Epithelial cell of proximal tubule (primary cell): ENCODE data around the gene RFX5. TPM values are rescaled to one million over a fixed set of nuclear protein-coding genes. Genes with fewer than 3 reads are reported as not detected.

Experiments used
- DNase-seq: peaks from one replicate; pipeline ENCODE4 v3.0.0-alpha.2; 2011; ENCODE audit warnings: low read depth
- H3K4me3 ChIP-seq: 2 replicates; pipeline ENCODE4 v1.5.1; 2011; ENCODE audit warnings: low read depth, mild to moderate bottlenecking, low read length
- total RNA-seq: library from RNA; depleted of rRNA; stranded (reverse); fragments of >200 nt; gene quantifications from 2 replicates; pipeline ENCODE4 v1.2.3, GENCODE V29; 2015
- TF ChIP-seq, protein P1 (sequence below): conservative IDR thresholded peaks from 2 replicates; pipeline ENCODE4 v1.5.1; 2012; ENCODE audit warnings: low read depth, mild to moderate bottlenecking, low read length

The RFX5 gene
- total RNA-seq, 1 donor from 2014 or later: 33.9 TPM

- DNase-seq: no peak
- H3K4me3 ChIP-seq: no peak overlapping the region
- TF ChIP-seq, protein P1, sequence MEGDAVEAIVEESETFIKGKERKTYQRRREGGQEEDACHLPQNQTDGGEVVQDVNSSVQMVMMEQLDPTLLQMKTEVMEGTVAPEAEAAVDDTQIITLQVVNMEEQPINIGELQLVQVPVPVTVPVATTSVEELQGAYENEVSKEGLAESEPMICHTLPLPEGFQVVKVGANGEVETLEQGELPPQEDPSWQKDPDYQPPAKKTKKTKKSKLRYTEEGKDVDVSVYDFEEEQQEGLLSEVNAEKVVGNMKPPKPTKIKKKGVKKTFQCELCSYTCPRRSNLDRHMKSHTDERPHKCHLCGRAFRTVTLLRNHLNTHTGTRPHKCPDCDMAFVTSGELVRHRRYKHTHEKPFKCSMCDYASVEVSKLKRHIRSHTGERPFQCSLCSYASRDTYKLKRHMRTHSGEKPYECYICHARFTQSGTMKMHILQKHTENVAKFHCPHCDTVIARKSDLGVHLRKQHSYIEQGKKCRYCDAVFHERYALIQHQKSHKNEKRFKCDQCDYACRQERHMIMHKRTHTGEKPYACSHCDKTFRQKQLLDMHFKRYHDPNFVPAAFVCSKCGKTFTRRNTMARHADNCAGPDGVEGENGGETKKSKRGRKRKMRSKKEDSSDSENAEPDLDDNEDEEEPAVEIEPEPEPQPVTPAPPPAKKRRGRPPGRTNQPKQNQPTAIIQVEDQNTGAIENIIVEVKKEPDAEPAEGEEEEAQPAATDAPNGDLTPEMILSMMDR: no peak
Observed at GRCh38 chr1:151311011-151311410, 36.0 kb downstream of the RFX5 start.

GRCh38 chr1:151309811-151310323 is 37.2 kb downstream of the RFX5 start:
- TF ChIP-seq, protein P1: no peak
- DNase-seq: no peak
- no peak overlapping the region for H3K4me3 ChIP-seq

DNA sequence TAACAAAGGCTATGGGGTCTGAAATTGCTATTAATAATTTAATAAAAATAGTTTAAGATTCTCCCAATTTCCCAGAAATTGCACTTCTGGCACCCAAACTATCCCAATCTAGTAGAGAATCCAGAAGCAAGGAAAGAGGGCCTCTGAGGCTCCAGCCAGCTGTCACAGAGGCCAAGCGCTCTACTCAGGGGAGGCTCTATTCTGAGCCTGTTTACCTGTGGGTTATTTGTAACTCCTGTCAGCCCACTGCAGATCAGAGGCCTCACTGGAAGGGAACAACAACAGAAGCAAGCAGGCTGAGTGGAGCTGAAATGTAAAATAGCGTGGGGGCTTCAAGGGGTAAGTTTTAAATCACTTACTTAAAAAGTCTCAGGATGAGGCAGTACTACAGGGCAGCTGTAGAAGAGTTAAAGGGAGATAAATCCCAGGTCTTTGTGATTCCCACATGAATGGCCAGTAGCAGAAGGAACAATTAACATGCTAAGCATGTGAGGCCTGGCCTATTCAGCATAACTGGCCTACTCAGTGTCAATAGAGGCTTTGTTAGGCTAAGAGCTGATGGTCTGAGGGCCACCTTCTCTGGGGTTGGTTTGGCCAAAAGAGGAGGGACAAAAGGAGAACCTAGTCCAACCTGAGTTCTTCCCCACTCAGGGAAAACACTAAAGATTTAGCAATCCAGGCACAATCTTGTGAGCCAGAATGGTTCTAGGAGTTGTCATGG is 52.1 kb downstream of the RFX5 start:
- H3K4me3 ChIP-seq: no peak overlapping the region
- TF ChIP-seq, protein P1: no peak
- no peak for DNase-seq

GRCh38 chr1:151293093-151293492 is 54.0 kb downstream of the RFX5 start:
- no peak for DNase-seq
- TF ChIP-seq, protein P1: no peak
- H3K4me3 ChIP-seq: no peak overlapping the region

DNA sequence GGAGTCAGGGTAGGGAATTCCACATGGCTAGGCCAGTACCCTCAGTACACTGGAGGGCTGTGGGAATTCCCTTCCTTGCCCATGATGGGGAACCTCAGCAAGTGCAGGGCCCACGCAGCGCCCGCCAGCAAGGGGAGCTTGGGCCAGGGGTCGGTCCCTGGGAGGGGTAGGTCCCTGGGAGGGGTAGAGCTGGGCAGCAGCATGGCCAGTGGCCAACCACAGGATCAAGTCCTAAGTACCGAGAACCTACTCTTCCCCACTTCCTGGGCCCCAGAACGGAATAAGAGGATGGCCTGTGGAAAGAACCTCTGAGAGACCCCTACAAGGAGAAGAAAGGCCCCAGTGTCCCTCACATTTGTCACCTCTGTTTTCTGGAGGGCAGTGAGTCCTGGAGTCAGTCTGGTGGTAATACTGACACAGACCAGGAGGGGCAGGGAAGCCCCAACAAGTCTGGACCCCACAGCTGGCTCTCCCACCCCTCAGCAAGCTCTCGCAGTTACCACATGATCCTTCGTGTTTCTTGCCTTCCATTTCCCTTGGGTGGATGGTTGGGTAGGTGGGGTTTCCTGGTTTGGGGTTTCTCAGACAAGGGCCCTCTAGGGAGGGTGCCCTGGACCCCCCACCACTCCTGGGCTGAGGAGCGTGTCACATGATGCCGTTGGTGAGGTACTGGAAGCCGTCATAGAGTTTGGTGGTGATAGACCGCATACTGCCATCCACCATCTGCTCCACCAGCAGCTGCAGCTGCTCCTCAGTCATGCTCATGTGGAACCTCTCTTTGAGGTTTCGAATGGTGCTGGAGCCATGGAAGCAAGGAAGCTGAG is 54.6 kb downstream of the RFX5 start:
- no peak overlapping the region for H3K4me3 ChIP-seq
- TF ChIP-seq, protein P1: no peak
- DNase-seq: no peak

GRCh38 chr1:151290709-151291303 is 56.2 kb downstream of the RFX5 start:
- H3K4me3 ChIP-seq: no peak overlapping the region
- no peak for DNase-seq

More at GRCh38 chr1:151290709-151291303, 56.2 kb downstream of the RFX5 start:
- TF ChIP-seq, protein P1: no peak

Other genes starting within 250 kb of the RFX5 start
- gene SEMA6C, start 200.6 kb downstream of the RFX5 start, total RNA-seq: 2.2 and 6.0 TPM in 2 replicates
- not detected in 2 replicates for gene TNFAIP8L2, start 190.6 kb downstream of the RFX5 start, total RNA-seq
- 4.5 and 7.2 TPM in 2 replicates for gene LYSMD1, start 181.3 kb downstream of the RFX5 start, total RNA-seq
- gene SCNM1, start 181.1 kb downstream of the RFX5 start, total RNA-seq: 44.9 and 47.8 TPM in 2 replicates
- 0.46 TPM in 1 of 2 replicates, not detected in the other for gene TMOD4, start 171.3 kb downstream of the RFX5 start, total RNA-seq
- gene VPS72, start 157.1 kb downstream of the RFX5 start, total RNA-seq: 68.6 and 87.0 TPM in 2 replicates
- gene PIP5K1A, start 148.7 kb downstream of the RFX5 start, total RNA-seq: 62.1 and 68.9 TPM in 2 replicates
- 213 and 225 TPM in 2 replicates for gene PSMD4, start 92.5 kb downstream of the RFX5 start, total RNA-seq
- gene ZNF687, start 65.0 kb downstream of the RFX5 start, total RNA-seq: 14.0 and 16.9 TPM in 2 replicates
- 26.3 and 73.3 TPM in 2 replicates for gene PI4KB, start 19.8 kb downstream of the RFX5 start, total RNA-seq
- 2.7 and 5.9 TPM in 2 replicates for gene SELENBP1, start 25.5 kb upstream of the RFX5 start, total RNA-seq
- gene PSMB4, start 52.3 kb upstream of the RFX5 start, total RNA-seq: 348 and 446 TPM in 2 replicates
- 18.2 and 29.3 TPM in 2 replicates for gene POGZ, start 112.2 kb upstream of the RFX5 start, total RNA-seq
- 9.5 and 10.1 TPM in 2 replicates for gene CGN, start 164.1 kb upstream of the RFX5 start, total RNA-seq
- 33.5 and 39.2 TPM in 2 replicates for gene TUFT1, start 193.1 kb upstream of the RFX5 start, total RNA-seq